Stimulated activated naive CD8-positive, alpha-beta T cell treated with anti-CD3 and anti-CD28 coated beads, Interleukin-15, Interleukin-2, amounts not matched to agents 100 U/mL and 50 U/mL, for 24 hours (primary cell): ENCODE measurements around the gene SLC39A6.

Source experiments
- ATAC-seq: fragments of 150-1000 bp; cut with Tn5 transposase; one replicate; pipeline ENCODE4 v1.10.0; 2021
- DNase-seq: peaks from one replicate; pipeline ENCODE4 v3.0.0; 2021

The SLC39A6 gene

GRCh38 chr18:36058674-36059073 is 70.5 kb downstream of the SLC39A6 start:
- DNase-seq (no peak), ATAC-seq (no peak)
